Naive thymus-derived CD4-positive, alpha-beta T cell (primary cell): ENCODE measurements around the gene FCER1G. TPM values are rescaled to one million over a fixed set of nuclear protein-coding genes. Genes with fewer than 3 reads are reported as not detected.

ENCODE experiments used
- ATAC-seq: fragments of 150-1000 bp; cut with Tn5 transposase; 2 replicates; pipeline ENCODE4 v1.10.0; 2021; ENCODE audit warnings: mild to moderate bottlenecking, moderate library complexity
- CTCF ChIA-PET: fragments of 350-600 bp; sonication (Branson Sonifier 250); formaldehyde crosslinking; loops from one replicate; lab custom pipeline; 2021; ENCODE audit warnings: antibody characterized with exemption; lab: Charles Lee
- POLR2A ChIA-PET: fragments of 350-600 bp; sonication (Branson Sonifier 250); formaldehyde crosslinking; loops from one replicate; lab custom pipeline; 2021; ENCODE audit warnings: antibody characterized with exemption, inconsistent platforms; lab: Charles Lee
- DNase-seq, 9 donors: peaks; one replicate each; pipeline versions ENCODE4 v3.0.0 to v3.0.0-alpha.2; 2020 to 2022; ENCODE audit warnings: mixed read lengths in 1 of 9
- H3K27ac ChIP-seq: one replicate; pipeline ENCODE4 v1.7.0; 2013; ENCODE audit warnings: mild to moderate bottlenecking, low read depth, low read length, moderate library complexity
- H3K27me3 ChIP-seq, 2 donors: one replicate each; pipeline ENCODE4 v1.7.0; 2013; ENCODE audit warnings: low read length in 2 of 2, mild to moderate bottlenecking in 2 of 2, moderate library complexity in 2 of 2; ENCODE audit not compliant: control insufficient read depth in 2 of 2, insufficient read depth in 2 of 2
- H3K36me3 ChIP-seq, 3 experiments: 1 replicate in 2 of 3; 2 replicates in 1 of 3; pipeline ENCODE4 v1.7.0; 2013; ENCODE audit warnings: low read length in 3 of 3, mild to moderate bottlenecking in 3 of 3, moderate library complexity in 1 of 3; ENCODE audit not compliant: insufficient read depth in 3 of 3, control insufficient read depth in 2 of 3
- H3K4me1 ChIP-seq, 2 donors: one replicate each; pipeline ENCODE4 v1.7.0; 2013; ENCODE audit warnings: low read length in 2 of 2, mild to moderate bottlenecking in 2 of 2, moderate library complexity in 1 of 2; ENCODE audit not compliant: control insufficient read depth in 2 of 2, insufficient read depth in 2 of 2
- H3K4me3 ChIP-seq: 2 replicates; pipeline ENCODE4 v1.7.0; 2013; ENCODE audit warnings: mild to moderate bottlenecking, low read length
- H3K9me3 ChIP-seq, 3 experiments: 1 replicate in 2 of 3; 2 replicates in 1 of 3; pipeline ENCODE4 v1.7.0; 2013; ENCODE audit warnings: low read length in 3 of 3; ENCODE audit not compliant: control insufficient read depth in 2 of 3
- H3K27ac Mint-ChIP-seq, 9 donors: one replicate each; pipeline ENCODE4 v1.8.0; 2020 to 2022; ENCODE audit warnings: mixed read lengths in 9 of 9, mild to moderate bottlenecking in 8 of 9, moderate library complexity in 5 of 9, inconsistent platforms in 2 of 9
- H3K27me3 Mint-ChIP-seq, 5 donors: one replicate each; pipeline ENCODE4 v1.8.0; 2021 to 2022; ENCODE audit warnings: mixed read lengths in 5 of 5, mild to moderate bottlenecking in 1 of 5
- H3K36me3 Mint-ChIP-seq, 5 donors: one replicate each; pipeline ENCODE4 v1.8.0; 2020 to 2022; ENCODE audit warnings: mixed read lengths in 5 of 5, mild to moderate bottlenecking in 3 of 5, inconsistent platforms in 1 of 5
- H3K4me1 Mint-ChIP-seq, 7 donors: one replicate each; pipeline ENCODE4 v1.8.0; 2020 to 2022; ENCODE audit warnings: mixed read lengths in 7 of 7, mild to moderate bottlenecking in 3 of 7, inconsistent platforms in 1 of 7
- H3K4me3 Mint-ChIP-seq, 10 donors: one replicate each; pipeline ENCODE4 v1.8.0; 2020 to 2022; ENCODE audit warnings: mild to moderate bottlenecking in 10 of 10, mixed read lengths in 10 of 10, moderate library complexity in 6 of 10, inconsistent platforms in 2 of 10
- H3K9me3 Mint-ChIP-seq, 11 donors: one replicate each; pipeline ENCODE4 v1.8.0; 2020 to 2022; ENCODE audit warnings: mixed read lengths in 11 of 11, mild to moderate bottlenecking in 4 of 11, inconsistent platforms in 1 of 11, moderate library complexity in 1 of 11
- intact Hi-C, 2 donors: fragments of 100-400 bp; cut with micrococcal nuclease; formaldehyde crosslinking; loops; one replicate each; pipeline ENCODE4 v1.15.1; 2023
- polyA plus RNA-seq, 2 donors: library from polyadenylated mRNA; unstranded; fragments of 300-500 nt; fragmentation: Illumina TruSeq; gene quantifications; one replicate each; pipeline ENCODE4 v1.2.3, GENCODE V29; 2021
- total RNA-seq, 6 experiments: library from RNA in 5 of 6; stranded (reverse) in 5 of 6; gene quantifications; 1 replicate in 5 of 6; 2 replicates in 1 of 6; pipeline ENCODE4 v1.2.3 and lab custom pipeline; 2021 to 2026

The FCER1G gene
- total RNA-seq (100 to 1,000 TPM in 1 of 5 experiments, 10 to 100 TPM in 3, 1 to 10 TPM in 1; 2.6 to 171 (median 14.5) TPM), polyA plus RNA-seq (1 to 10 TPM; 2.7 to 5.1 TPM), total RNA-seq (lab: John Stamatoyannopoulos, UW) (not detected)

DNA sequence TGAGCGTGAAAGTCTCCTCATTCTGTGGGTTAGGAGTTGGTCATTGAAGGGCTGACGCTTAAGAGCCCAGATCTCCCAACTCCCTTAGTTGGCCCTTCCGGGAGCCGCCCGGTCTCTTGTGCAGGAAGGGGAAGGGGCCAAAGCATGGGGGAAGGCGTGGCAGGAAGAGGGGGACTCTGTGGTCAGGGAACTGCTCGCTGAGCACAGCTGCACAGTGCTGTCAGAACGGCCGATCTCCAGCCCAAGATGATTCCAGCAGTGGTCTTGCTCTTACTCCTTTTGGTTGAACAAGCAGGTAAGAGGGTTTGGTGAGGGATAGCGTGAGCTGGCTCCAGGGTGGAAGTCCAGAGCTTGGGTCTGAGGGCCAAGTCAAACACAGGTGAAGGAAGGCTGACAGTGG, at the start of gene FCER1G:
FCER1G (plus strand) TSS at position 220 of the 400 bp plus-strand sequence; CDS start at position 247, 27 bp downstream.
- Mint-ChIP-seq H3K27ac (peak within 1 kb of the TSS; percentile 63 to 99 (median 78)), H3K36me3 (peaks cover 8 to 37% (median 25%) of the 10 kb centered on the region in 5 donors), H3K4me3 (peak within 1 kb of the TSS in 7 of 10 donors; percentile 18 to 83 (median 44)), H3K27me3 (no peaks in the 10 kb centered on the region), H3K4me1 (peaks cover 32 to 61% (median 50%) of the 10 kb centered on the region in 7 donors), H3K9me3 (no peaks in the 10 kb centered on the region)
- Histone ChIP-seq H3K4me1 (peaks cover 0 to 39% of the 10 kb centered on the region in 2 donors), H3K36me3 (peaks cover 19 to 48% (median 22%) of the 10 kb centered on the region in 3 experiments), H3K9me3 (no peaks in the 10 kb centered on the region), H3K27ac (no peak within 1 kb of the TSS), H3K27me3 (no peaks in the 10 kb centered on the region), H3K4me3 (no peak within 1 kb of the TSS)
- DNase-seq (no peak), ATAC-seq (peak; percentile 51)
- ChIA-PET POLR2A (interaction anchor here (0.8 to 16.8 kb wide), 4 partner anchors 9 to 585 kb away, joined by 3 to 508 read pairs (median 11); partner anchors contain the start of genes ADAMTS4, NDUFS2 and TOMM40L), CTCF (interaction anchor here (0.8 to 2.7 kb wide), 2 partner anchors 10 to 76 kb away, joined by 7 to 24 read pairs; partner anchors contain the start of gene TOMM40L)
- intact Hi-C loops = no loop called here

DNA sequence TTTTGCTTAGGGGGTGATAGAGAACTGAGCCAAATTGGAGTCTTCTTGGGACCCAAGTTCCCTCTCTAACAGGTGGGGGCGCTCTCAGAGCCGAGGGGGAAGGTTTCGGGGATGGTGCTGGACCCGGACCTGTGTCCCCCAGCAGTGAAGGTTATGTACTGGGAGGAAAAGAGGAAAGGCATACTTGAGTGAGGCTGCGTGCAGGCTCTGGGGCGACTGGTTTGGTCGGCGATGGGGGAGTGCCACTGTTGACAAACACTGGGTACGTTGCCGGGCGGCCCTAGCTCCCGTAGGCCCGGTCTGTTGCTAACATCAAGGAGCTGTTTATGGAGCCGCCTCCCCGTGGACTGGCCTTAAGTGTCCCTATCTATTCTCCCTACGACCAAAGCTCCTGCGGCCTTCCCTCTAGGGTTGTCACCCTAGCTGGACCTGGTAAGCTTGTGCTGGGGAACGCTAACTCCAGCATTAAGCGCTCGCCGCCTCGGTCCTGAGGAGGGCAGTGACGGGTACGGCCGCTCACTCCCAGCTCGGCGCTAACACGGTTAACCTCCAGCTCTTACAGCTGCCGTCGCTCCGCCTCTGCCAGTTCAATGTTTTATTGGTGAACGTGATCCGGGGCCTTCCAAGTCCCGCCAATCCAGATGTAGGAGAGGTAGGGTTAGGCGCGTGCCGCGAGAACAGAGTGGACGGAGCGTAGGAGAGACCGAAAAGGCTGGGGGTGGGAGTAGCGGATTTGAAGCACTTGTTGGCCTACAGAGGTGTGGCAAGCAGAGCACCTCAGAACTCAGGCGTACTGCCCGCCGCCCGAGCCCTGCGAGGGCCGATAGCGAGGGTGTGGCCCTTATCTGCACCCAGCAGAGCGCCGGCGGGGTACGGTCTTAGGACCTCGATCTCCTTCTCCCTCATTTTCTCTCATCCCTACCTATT, 49.1 kb upstream of the FCER1G start, which contains the start of gene PPOX:
PPOX (plus strand) TSS at position 685 of the 927 bp plus-strand sequence. CDS start 422 bp downstream, outside the sequence.
- Mint-ChIP-seq H3K4me1 (peaks cover 38 to 77% (median 66%) of the 10 kb centered on the region in 7 donors), H3K27ac (peak within 1 kb of the TSS; percentile 93 to 99 (median 99)), H3K27me3 (no peaks in the 10 kb centered on the region), H3K36me3 (peaks cover 5 to 20% (median 15%) of the 10 kb centered on the region in 5 donors), H3K9me3 (no peaks in the 10 kb centered on the region), H3K4me3 (peak within 1 kb of the TSS; percentile 86 to 98 (median 94))
- peak; percentile 78 to 95 (median 93) for DNase-seq
- Histone ChIP-seq H3K36me3 (peaks cover 0 to 58% (median 12%) of the 10 kb centered on the region in 3 experiments), H3K4me3 (peak within 1 kb of the TSS; percentile 93), H3K9me3 (no peaks in the 10 kb centered on the region), H3K4me1 (peaks cover 14 to 17% of the 10 kb centered on the region in 2 donors), H3K27me3 (no peaks in the 10 kb centered on the region), H3K27ac (peak within 1 kb of the TSS; percentile 86)
- ChIA-PET POLR2A (interaction anchor here (0.5 to 6.5 kb wide), 25 partner anchors 10 to 561 kb away, joined by 3 to 81 read pairs (median 6); partner anchors contain the start of genes ADAMTS4, APOA2, B4GALT3 and CD48), CTCF (interaction anchor here (0.6 to 3.2 kb wide), 29 partner anchors 9 to 223 kb away, joined by 3 to 32 read pairs (median 4); partner anchors contain the start of genes ADAMTS4, APOA2, B4GALT3 and DEDD)
- intact Hi-C loops = loop anchor here (1.0 to 5.0 kb wide), 14 partner anchors 11 to 221 kb away; partner anchors contain the start of genes B4GALT3 (in 2 of the 2), DEDD (in 2 of the 2), NDUFS2 (in 2 of the 2) and UFC1 (in 2 of the 2)
- peak; percentile 94 for ATAC-seq

DNA sequence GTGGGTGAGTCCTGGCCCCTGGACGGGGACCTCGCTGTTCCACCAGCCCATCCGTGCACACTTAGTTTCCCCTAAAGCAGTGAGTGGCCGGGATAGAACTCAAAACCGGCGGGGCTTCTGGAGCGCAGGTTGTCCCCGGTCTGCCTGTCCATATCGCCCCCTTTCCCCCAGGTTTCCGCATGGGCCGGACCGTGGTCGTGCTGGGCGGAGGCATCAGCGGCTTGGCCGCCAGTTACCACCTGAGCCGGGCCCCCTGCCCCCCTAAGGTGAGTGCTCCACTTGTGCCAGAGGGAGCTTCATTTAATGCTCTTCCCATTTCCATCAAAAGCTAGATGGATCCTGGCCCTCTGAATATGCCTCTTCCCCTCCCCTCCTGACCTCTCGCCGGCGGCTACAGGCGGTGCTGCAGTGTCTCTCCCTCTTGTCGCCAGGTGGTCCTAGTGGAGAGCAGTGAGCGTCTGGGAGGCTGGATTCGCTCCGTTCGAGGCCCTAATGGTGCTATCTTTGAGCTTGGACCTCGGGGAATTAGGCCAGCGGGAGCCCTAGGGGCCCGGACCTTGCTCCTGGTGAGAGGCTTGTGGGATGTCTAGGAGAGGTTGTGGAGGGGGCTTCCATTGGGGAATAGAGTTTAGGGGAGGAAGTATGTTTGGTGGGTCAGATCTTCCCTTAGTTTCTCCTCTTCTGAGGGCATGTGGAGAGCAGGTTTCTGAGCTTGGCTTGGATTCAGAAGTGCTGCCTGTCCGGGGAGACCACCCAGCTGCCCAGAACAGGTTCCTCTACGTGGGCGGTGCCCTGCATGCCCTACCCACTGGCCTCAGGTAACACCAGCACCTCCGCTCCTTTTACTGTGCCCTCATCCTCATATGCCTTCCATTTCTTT, 48.2 kb upstream of the FCER1G start:
- peaks cover 5 to 24% (median 14%) of the 10 kb centered on the region in 5 donors for H3K36me3 Mint-ChIP-seq
- Histone ChIP-seq H3K4me1 (peaks cover 10 to 13% of the 10 kb centered on the region in 2 donors), H3K36me3 (peaks cover 0 to 58% (median 21%) of the 10 kb centered on the region in 3 experiments), H3K27me3 (no peaks in the 10 kb centered on the region), H3K4me3 (peak overlapping the region; percentile 93), H3K9me3 (no peaks in the 10 kb centered on the region), H3K27ac (peak overlapping the region; percentile 86)
- ATAC-seq (no peak), DNase-seq (peak in 1 of 9 donors; percentile 34)
- H3K4me3 Mint-ChIP-seq = peak overlapping the region; percentile 86 to 98 (median 94)
- no peaks in the 10 kb centered on the region for H3K9me3 Mint-ChIP-seq
- CTCF ChIA-PET = interaction anchor here (0.7 to 3.2 kb wide), 17 partner anchors 9 to 213 kb away, joined by 3 to 32 read pairs (median 4); partner anchors contain the start of genes ADAMTS4, APOA2, B4GALT3 and NDUFS2
- H3K27ac Mint-ChIP-seq = peak overlapping the region; percentile 93 to 99 (median 99)
- intact Hi-C loops = loop anchor here (1.0 to 5.0 kb wide), 14 partner anchors 10 to 220 kb away; partner anchors contain the start of genes B4GALT3 (in 2 of the 2), DEDD (in 2 of the 2), NDUFS2 (in 2 of the 2) and UFC1 (in 2 of the 2)
- no peaks in the 10 kb centered on the region for H3K27me3 Mint-ChIP-seq
- peaks cover 33 to 69% (median 58%) of the 10 kb centered on the region in 7 donors for H3K4me1 Mint-ChIP-seq
- POLR2A ChIA-PET = interaction anchor here (0.5 to 6.5 kb wide), 19 partner anchors 9 to 560 kb away, joined by 3 to 81 read pairs (median 6); partner anchors contain the start of genes ARHGAP30, B4GALT3, NDUFS2 and SDHC

DNA sequence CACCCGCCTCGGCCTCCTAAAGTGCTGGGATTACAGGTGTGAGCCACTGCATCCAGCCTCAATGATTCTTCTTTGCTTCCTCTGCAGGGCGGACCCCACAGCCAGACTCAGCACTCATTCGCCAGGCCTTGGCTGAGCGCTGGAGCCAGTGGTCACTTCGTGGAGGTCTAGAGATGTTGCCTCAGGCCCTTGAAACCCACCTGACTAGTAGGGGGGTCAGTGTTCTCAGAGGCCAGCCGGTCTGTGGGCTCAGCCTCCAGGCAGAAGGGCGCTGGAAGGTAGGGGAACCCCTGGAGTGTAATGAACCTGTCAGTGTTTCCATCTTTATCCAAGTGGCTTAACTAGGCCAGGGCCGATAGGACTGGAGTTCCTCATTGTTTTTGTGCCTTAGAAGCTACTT, 46.2 kb upstream of the FCER1G start:
- CTCF ChIA-PET = interaction anchor here (0.6 to 1.8 kb wide), 2 partner anchors 23 to 213 kb away, joined by 3 to 5 read pairs; no protein-coding TSS in a partner anchor
- Mint-ChIP-seq H3K27me3 (no peaks in the 10 kb centered on the region), H3K4me1 (peaks cover 28 to 69% (median 51%) of the 10 kb centered on the region in 7 donors), H3K9me3 (no peaks in the 10 kb centered on the region), H3K27ac (peak overlapping the region in 1 of 9 donors; percentile 71), H3K4me3 (peak overlapping the region in 5 of 10 donors; percentile 13 to 94 (median 32)), H3K36me3 (peaks cover 9 to 35% (median 14%) of the 10 kb centered on the region in 5 donors)
- H3K4me3 ChIP-seq = no peak overlapping the region
- H3K4me1 ChIP-seq = peaks cover 10 to 13% of the 10 kb centered on the region in 2 donors
- H3K36me3 ChIP-seq = peaks cover 0 to 58% (median 31%) of the 10 kb centered on the region in 3 experiments
- no peaks in the 10 kb centered on the region for H3K9me3 ChIP-seq
- intact Hi-C loops = loop anchor here in 1 of 2 donors (5.0 kb wide), 1 partner anchor 218 kb away; no protein-coding TSS in a partner anchor
- no peak overlapping the region for H3K27ac ChIP-seq
- DNase-seq = no peak
- no peaks in the 10 kb centered on the region for H3K27me3 ChIP-seq
- no peak for ATAC-seq
- POLR2A ChIA-PET = interaction anchor here (0.7 to 6.5 kb wide), 5 partner anchors 12 to 50 kb away, joined by 3 to 81 read pairs (median 3); partner anchors contain the start of gene ADAMTS4

DNA sequence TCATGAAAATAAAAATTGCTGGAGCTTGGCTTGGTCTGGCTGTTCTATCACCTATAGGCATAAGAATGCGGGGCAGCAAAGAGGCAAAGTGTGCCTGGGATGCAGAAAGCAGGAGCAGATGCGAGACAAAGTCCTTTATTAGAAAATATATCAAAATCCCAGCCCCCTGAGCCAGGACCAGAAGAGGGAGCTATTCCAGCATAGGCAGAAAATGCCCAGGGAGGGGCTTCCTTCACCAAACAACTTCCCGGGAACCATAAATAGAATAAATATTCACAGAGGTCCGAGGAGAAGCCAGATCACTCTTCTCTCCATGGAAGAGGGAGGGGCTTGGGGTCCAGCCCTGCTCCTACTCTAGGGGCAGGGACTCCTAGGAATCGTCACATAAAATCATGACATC, 43.9 kb upstream of the FCER1G start:
- CTCF ChIA-PET = interaction anchor here (0.9 to 2.0 kb wide), 3 partner anchors 21 to 60 kb away, joined by 3 to 6 read pairs (median 3); partner anchors contain the start of gene TOMM40L

More for the DNA sequence above, 43.9 kb upstream of the FCER1G start:
- Mint-ChIP-seq H3K9me3 (no peaks in the 10 kb centered on the region), H3K4me1 (peaks cover 38 to 67% (median 54%) of the 10 kb centered on the region in 7 donors), H3K27ac (peak overlapping the region in 4 of 9 donors; percentile 39 to 74 (median 54)), H3K27me3 (no peaks in the 10 kb centered on the region), H3K4me3 (peak overlapping the region in 1 of 10 donors; percentile 29), H3K36me3 (peaks cover 13 to 44% (median 20%) of the 10 kb centered on the region in 5 donors)
- no peak overlapping the region for H3K27ac ChIP-seq
- H3K36me3 ChIP-seq = peaks cover 0 to 66% (median 31%) of the 10 kb centered on the region in 3 experiments
- POLR2A ChIA-PET = interaction anchor here (0.9 to 2.0 kb wide), 13 partner anchors 9 to 125 kb away, joined by 3 to 16 read pairs (median 3); partner anchors contain the start of genes NDUFS2 and USF1
- H3K9me3 ChIP-seq = no peaks in the 10 kb centered on the region
- H3K4me1 ChIP-seq = peaks cover 14 to 16% of the 10 kb centered on the region in 2 donors
- intact Hi-C loops = no loop called here
- ATAC-seq (no peak), DNase-seq (no peak)
- no peaks in the 10 kb centered on the region for H3K27me3 ChIP-seq
- H3K4me3 ChIP-seq = no peak overlapping the region
